IgD-negative memory B cell (primary cell): ENCODE data around the gene MUC4. TPM values are rescaled to one million over a fixed set of nuclear protein-coding genes. Genes with fewer than 3 reads are reported as not detected.
"Not testable (repeated sequence)": the region's sequence is repeated elsewhere in the genome, so short reads cannot be mapped to it uniquely, and the experiment has no call there.

Experiments used
- H3K27ac Mint-ChIP-seq, 3 donors: one replicate each; pipeline ENCODE4 v1.8.0; 2020 to 2022; ENCODE audit warnings: mild to moderate bottlenecking in 3 of 3, mixed read lengths in 3 of 3, moderate library complexity in 1 of 3
- H3K27me3 Mint-ChIP-seq: one replicate; pipeline ENCODE4 v1.8.0; 2021; ENCODE audit warnings: mixed read lengths
- H3K36me3 Mint-ChIP-seq: one replicate; pipeline ENCODE4 v1.8.0; 2020; ENCODE audit warnings: mild to moderate bottlenecking, mixed read lengths
- H3K4me1 Mint-ChIP-seq, 3 donors: one replicate each; pipeline ENCODE4 v1.8.0; 2020 to 2022; ENCODE audit warnings: mixed read lengths in 3 of 3, mild to moderate bottlenecking in 1 of 3
- H3K4me3 Mint-ChIP-seq, 4 donors: one replicate each; pipeline ENCODE4 v1.8.0; 2020 to 2022; ENCODE audit warnings: mild to moderate bottlenecking in 4 of 4, mixed read lengths in 4 of 4, moderate library complexity in 3 of 4
- H3K9me3 Mint-ChIP-seq, 3 donors: one replicate each; pipeline ENCODE4 v1.8.0; 2020 to 2021; ENCODE audit warnings: mixed read lengths in 3 of 3, mild to moderate bottlenecking in 1 of 3
- polyA plus RNA-seq: library from polyadenylated mRNA; unstranded; fragments of 300-500 nt; fragmentation: Illumina TruSeq; gene quantifications from one replicate; pipeline ENCODE4 v1.2.3, GENCODE V29; 2021

MUC4 gene
- polyA plus RNA-seq, 1 donor from 2014 or later, result 0.01 TPM

DNA sequence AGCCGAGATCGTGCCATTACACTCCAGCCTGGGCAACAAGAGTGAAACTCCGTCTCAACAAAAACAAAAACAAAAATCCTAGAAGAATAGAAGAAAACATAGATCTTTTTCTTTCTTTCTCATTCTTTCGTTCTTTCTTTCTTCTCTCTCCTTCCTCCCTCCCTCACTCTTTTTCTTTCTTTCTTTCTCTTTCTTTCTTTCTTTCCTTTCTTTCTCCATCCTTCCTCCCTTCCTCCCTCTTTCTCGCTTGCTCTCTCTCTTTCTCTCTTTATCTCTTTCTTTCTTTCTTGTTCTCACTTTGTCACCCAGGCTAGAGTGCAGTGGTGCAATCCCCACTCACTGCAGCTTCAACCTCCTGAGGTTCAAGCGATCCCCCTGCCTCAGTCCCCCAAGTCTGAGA, 33.8 kb upstream of the MUC4 start:
- H3K4me1 Mint-ChIP-seq, result peaks cover 0 to 2% (median 0%) of the 10 kb centered on the region in 3 donors
- H3K4me3 Mint-ChIP-seq, result no peak overlapping the region
- H3K36me3 Mint-ChIP-seq, result no peaks in the 10 kb centered on the region
- peaks cover 1% of the 10 kb centered on the region for H3K27me3 Mint-ChIP-seq
- no peak overlapping the region for H3K27ac Mint-ChIP-seq
- no peaks in the 10 kb centered on the region for H3K9me3 Mint-ChIP-seq

GRCh38 chr3:195844671-195845218, 33.0 kb upstream of the MUC4 start:
- H3K36me3 Mint-ChIP-seq, result no peaks in the 10 kb centered on the region
- peaks cover 0 to 2% (median 0%) of the 10 kb centered on the region in 3 donors for H3K4me1 Mint-ChIP-seq
- H3K4me3 Mint-ChIP-seq, result no peak overlapping the region
- H3K27me3 Mint-ChIP-seq, result peaks cover 1% of the 10 kb centered on the region
- H3K27ac Mint-ChIP-seq, result no peak overlapping the region
- H3K9me3 Mint-ChIP-seq, result no peaks in the 10 kb centered on the region

GRCh38 chr3:195839260-195840010, 27.7 kb upstream of the MUC4 start:
- peaks cover 5% of the 10 kb centered on the region for H3K27me3 Mint-ChIP-seq
- H3K27ac Mint-ChIP-seq, result no peak overlapping the region
- H3K36me3 Mint-ChIP-seq, result peaks cover 2% of the 10 kb centered on the region
- peaks cover 5 to 8% (median 7%) of the 10 kb centered on the region in 3 donors for H3K4me1 Mint-ChIP-seq
- H3K9me3 Mint-ChIP-seq, result no peaks in the 10 kb centered on the region
- H3K4me3 Mint-ChIP-seq, result peak overlapping the region in 1 of 4 donors; percentile 57

DNA sequence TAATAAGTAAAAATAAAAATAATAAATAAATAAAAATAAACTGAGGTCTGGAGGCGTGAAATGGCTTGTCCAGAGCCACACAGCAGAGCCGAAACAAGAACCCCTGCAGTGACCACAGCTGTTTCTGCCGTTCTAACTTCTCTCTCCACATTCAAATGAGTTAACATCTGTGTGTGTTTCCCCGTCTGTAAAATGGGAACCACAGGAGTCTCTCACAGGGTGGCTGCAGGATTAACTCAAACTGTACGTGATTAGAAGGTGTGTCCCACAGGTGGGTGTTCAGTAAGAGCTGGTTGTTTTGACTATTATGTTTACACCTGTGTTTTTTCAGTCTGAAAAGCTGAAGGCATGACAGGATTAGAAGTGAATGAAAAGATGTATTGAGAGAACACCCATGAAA, 27.0 kb upstream of the MUC4 start:
- Mint-ChIP-seq H3K27me3 (peaks cover 5% of the 10 kb centered on the region), H3K27ac (peak overlapping the region in 1 of 3 donors; percentile 25), H3K9me3 (no peaks in the 10 kb centered on the region), H3K36me3 (peaks cover 2% of the 10 kb centered on the region), H3K4me1 (peaks cover 5 to 8% (median 7%) of the 10 kb centered on the region in 3 donors), H3K4me3 (peak overlapping the region in 3 of 4 donors; percentile 14 to 57 (median 32))

DNA sequence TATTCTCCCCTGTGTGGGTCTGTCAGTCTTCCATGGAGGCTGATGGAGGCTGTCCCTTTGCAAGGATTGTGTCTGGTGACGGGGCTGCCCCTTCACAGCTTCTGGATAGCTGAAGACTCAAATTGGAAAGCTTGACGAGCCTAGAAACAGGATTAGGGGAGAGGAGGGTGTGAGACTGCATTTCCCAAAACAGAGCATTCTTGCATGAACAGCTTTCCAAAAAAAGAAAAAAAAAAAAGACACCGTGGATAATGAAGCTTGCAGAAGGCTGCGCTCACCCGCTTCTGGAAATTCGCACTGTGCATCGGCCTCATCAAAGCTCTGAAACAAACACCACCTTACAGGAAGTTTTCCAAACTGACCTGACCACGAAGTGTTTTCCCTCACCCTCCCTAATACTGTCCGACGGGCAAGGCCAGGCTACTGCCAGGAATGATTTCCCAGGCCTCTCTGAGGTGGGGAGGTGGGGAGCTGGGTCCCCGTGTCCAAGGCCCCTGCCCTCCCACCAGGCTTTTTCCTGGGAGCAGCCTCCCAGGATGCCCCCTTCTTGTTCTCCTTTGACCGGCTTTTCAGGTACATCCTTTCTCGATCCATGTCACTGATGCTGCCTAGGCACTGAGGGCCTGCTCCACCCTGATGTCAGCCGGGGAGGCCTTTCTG, 24.9 kb upstream of the MUC4 start:
- Mint-ChIP-seq H3K9me3 (peaks cover 0 to 1% (median 0%) of the 10 kb centered on the region in 3 donors), H3K36me3 (peaks cover 2% of the 10 kb centered on the region), H3K4me3 (no peak overlapping the region), H3K27me3 (peaks cover 4% of the 10 kb centered on the region), H3K27ac (no peak overlapping the region), H3K4me1 (peaks cover 7 to 9% (median 8%) of the 10 kb centered on the region in 3 donors)

DNA sequence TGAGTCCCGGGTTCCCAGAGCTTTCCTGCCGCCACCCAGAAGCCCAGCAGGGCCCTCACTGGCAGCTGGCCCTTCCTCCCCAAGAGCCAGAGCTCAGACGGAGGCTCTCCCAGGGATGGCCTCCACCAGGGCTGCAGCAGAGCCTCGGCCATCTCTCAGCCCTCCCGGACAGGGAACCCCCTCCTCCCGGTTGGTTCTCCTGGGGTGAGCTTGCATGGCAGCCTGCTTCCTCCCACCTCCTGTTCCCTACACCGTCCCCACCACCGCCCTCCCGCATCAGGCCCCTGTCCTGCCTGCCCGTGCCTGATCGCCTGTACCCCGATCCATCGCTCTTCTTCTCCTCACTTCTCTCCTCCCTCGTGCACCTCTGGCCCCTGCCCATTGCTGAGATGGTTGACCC, 24.1 kb upstream of the MUC4 start:
- no peak overlapping the region for H3K4me3 Mint-ChIP-seq
- H3K27ac Mint-ChIP-seq, result peak overlapping the region in 1 of 3 donors; percentile 59
- H3K27me3 Mint-ChIP-seq, result peaks cover 4% of the 10 kb centered on the region
- peaks cover 7 to 9% (median 8%) of the 10 kb centered on the region in 3 donors for H3K4me1 Mint-ChIP-seq
- H3K9me3 Mint-ChIP-seq, result peaks cover 0 to 4% (median 0%) of the 10 kb centered on the region in 3 donors
- peaks cover 2% of the 10 kb centered on the region for H3K36me3 Mint-ChIP-seq

DNA sequence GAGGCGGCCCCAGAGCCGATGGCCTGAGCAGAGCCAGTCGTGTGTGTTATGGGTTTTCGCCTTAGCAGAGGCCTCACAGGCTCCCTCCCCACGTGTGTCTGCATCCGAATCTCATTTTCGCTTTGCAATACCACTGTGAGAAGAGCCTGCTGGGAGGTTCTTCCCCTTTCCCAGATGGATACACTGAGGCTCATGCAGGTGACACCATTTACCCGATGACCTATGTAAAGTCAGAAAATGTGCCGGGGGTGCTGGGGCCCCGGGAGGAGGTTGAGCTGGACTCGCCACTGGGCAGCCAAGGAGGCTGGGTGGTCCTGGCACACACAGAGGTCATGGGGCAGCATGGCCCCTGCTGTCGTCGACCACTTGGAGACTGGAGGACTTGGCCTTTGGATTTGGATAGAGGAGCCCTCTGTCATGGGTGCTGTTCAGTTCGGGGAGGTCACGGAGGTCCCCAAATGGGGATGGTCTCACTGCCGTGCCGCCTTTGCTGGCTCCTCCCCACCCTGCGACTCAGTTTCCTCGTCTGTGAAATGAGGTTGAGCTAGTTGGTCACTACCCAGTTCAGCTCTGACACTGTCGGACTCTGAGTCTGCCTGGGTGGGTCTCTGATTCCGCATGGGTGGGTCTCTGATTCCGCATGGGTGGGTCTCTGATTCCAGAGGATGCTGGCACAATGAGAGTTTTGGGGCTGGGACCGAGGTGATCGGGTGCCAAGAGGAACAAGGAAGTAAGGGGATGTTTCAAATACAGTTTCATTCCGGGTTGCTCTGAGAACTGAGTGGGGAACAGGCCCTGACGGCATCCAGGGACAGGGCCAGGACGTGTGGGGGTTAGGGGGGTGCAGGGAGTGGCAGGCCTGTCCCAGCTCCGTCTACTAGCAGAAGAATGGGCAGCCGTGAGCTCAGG, 23.2 kb upstream of the MUC4 start:
- Mint-ChIP-seq H3K27me3 (peaks cover 4% of the 10 kb centered on the region), H3K9me3 (peaks cover 0 to 7% (median 0%) of the 10 kb centered on the region in 3 donors), H3K36me3 (peaks cover 2% of the 10 kb centered on the region), H3K4me3 (no peak overlapping the region), H3K4me1 (peaks cover 7 to 9% (median 8%) of the 10 kb centered on the region in 3 donors), H3K27ac (no peak overlapping the region)

DNA sequence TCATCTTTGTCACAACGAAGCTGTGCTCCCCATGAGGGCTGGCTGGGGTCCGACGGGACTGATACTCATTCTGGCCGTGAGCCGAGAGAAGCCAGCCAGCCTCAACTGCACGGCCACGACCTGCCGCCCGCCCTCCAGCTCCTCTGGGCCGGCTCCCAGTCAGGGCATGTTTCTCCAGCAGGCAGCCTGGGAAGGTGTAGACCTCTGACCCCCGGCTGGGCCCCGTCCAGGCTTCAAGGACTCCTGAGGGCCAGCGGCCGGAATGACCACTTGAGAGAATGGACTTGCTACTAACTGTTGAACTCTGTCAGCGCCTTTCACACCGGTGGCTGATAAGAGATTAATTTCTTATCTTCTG, 18.1 kb upstream of the MUC4 start:
- Mint-ChIP-seq H3K27ac (no peak overlapping the region), H3K4me1 (peaks cover 0 to 4% (median 0%) of the 10 kb centered on the region in 3 donors), H3K27me3 (peaks cover 1% of the 10 kb centered on the region), H3K36me3 (peaks cover 1% of the 10 kb centered on the region), H3K4me3 (no peak overlapping the region), H3K9me3 (peaks cover 0 to 7% (median 0%) of the 10 kb centered on the region in 3 donors)

- Mint-ChIP-seq H3K27me3 (peaks cover 3% of the 10 kb centered on the region), H3K9me3 (peaks cover 0 to 7% (median 0%) of the 10 kb centered on the region in 3 donors), H3K36me3 (peaks cover 1% of the 10 kb centered on the region), H3K27ac (no peak overlapping the region), H3K4me1 (peaks cover 0 to 4% (median 0%) of the 10 kb centered on the region in 3 donors), H3K4me3 (no peak overlapping the region)
Measured at GRCh38 chr3:195828762-195829161, 17.0 kb upstream of the MUC4 start.

DNA sequence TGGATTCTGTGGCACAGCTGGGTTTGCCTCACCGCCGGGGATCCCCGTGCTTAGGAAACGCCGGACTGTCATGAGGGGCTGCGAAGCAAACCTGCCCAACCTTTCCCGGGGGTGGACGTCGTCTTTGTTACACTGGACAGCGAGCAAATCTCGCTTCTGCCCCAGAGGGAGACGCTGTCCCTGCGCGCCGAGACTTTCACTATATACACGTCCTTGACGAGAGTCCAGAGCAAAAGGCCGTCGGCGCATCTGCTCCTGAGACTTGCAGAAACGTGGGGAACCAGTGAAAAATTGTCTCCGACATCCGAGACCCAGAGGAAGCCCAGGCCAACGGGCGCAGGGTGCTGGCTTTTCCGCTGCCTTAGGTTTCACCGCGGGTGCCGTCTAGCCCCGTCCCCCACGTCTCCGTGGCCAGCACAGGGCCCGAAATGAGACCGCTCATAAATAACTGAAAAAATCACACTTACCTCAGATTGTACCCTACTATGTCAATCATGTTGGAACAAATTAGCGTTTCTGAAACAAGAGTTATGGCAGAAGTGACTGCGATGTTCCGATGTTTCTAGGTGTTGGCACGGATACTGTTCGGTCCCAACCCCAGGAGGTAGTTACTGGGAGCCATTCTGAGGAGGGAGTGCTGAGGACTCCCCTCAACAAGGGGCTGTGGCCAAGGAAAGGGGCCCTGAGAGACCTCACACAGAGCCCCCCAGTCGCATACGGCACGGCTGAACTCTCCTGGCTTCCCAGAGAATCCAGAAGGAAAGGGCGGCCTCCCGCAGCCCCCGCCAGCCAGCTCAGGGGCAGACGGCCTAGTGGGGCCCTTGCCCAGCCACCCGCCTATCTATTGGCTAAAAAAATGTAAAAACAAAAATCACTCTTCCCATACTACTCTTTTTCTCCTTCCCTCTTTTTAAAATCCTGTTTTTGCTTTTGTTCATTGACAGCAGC, 14.4 kb upstream of the MUC4 start:
- H3K36me3 Mint-ChIP-seq, result peaks cover 1% of the 10 kb centered on the region
- peaks cover 0 to 3% (median 0%) of the 10 kb centered on the region in 3 donors for H3K9me3 Mint-ChIP-seq
- H3K27ac Mint-ChIP-seq, result no peak overlapping the region
- peaks cover 14% of the 10 kb centered on the region for H3K27me3 Mint-ChIP-seq
- no peak overlapping the region for H3K4me3 Mint-ChIP-seq
- peaks cover 0 to 1% (median 0%) of the 10 kb centered on the region in 3 donors for H3K4me1 Mint-ChIP-seq

- Mint-ChIP-seq H3K27ac (no peak overlapping the region), H3K9me3 (peaks cover 0 to under 1% (median 0%) of the 10 kb centered on the region in 3 donors), H3K36me3 (peaks cover 1% of the 10 kb centered on the region), H3K4me3 (no peak overlapping the region), H3K4me1 (peaks cover 0 to 1% (median 0%) of the 10 kb centered on the region in 3 donors), H3K27me3 (peaks cover 16% of the 10 kb centered on the region)
Measured at GRCh38 chr3:195825191-195825588, 13.5 kb upstream of the MUC4 start.

GRCh38 chr3:195824425-195825190, 12.9 kb upstream of the MUC4 start:
- H3K4me1 Mint-ChIP-seq, H3K27ac Mint-ChIP-seq, H3K36me3 Mint-ChIP-seq, H3K9me3 Mint-ChIP-seq, H3K4me3 Mint-ChIP-seq: not testable (repeated sequence)
- peaks cover 21% of the 10 kb centered on the region for H3K27me3 Mint-ChIP-seq

DNA sequence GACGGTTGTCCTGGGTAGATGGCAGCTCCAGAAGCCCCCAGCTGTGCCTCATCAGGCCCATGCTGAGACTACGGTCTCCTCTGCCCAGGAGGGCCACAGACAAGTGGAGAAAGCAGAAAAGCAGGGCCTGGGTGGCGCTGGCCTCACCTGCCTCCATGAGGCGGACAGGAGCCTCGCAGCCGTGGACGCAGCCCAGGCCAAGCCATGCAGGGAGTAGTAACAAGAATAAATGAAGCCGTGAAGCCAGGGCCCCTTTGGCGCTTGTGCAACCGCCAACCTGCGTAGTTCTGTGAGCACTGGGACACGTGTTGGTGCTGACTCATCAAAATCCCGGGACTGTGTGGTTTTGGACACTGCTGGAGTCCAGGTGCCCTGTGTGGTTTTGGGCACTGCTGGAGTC, 12.3 kb upstream of the MUC4 start:
- peaks cover 0 to 1% (median 0%) of the 10 kb centered on the region in 3 donors for H3K4me1 Mint-ChIP-seq
- H3K36me3 Mint-ChIP-seq, result peaks cover 1% of the 10 kb centered on the region
- H3K4me3 Mint-ChIP-seq, result no peak overlapping the region
- no peaks in the 10 kb centered on the region for H3K9me3 Mint-ChIP-seq
- no peak overlapping the region for H3K27ac Mint-ChIP-seq
- peaks cover 22% of the 10 kb centered on the region for H3K27me3 Mint-ChIP-seq
